ENCODE results near the gene TRAF6.
"Not testable (repeated sequence)": the region's sequence is repeated elsewhere in the genome, so short reads cannot be mapped to it uniquely, and the experiment has no call there.

Gene TRAF6, protein sequence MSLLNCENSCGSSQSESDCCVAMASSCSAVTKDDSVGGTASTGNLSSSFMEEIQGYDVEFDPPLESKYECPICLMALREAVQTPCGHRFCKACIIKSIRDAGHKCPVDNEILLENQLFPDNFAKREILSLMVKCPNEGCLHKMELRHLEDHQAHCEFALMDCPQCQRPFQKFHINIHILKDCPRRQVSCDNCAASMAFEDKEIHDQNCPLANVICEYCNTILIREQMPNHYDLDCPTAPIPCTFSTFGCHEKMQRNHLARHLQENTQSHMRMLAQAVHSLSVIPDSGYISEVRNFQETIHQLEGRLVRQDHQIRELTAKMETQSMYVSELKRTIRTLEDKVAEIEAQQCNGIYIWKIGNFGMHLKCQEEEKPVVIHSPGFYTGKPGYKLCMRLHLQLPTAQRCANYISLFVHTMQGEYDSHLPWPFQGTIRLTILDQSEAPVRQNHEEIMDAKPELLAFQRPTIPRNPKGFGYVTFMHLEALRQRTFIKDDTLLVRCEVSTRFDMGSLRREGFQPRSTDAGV

GRCh38 chr11:36509694-36510593 is at the start of gene TRAF6:
Gene TRAF6 (minus strand): TSS chr11:36510272. CDS start chr11:36501515, 8,757 bp downstream.
- DNase-seq: peak; percentile 67

GRCh38 chr11:36558571-36559413 is 48.7 kb upstream of the TRAF6 start:
- DNase-seq: no peak

DNA sequence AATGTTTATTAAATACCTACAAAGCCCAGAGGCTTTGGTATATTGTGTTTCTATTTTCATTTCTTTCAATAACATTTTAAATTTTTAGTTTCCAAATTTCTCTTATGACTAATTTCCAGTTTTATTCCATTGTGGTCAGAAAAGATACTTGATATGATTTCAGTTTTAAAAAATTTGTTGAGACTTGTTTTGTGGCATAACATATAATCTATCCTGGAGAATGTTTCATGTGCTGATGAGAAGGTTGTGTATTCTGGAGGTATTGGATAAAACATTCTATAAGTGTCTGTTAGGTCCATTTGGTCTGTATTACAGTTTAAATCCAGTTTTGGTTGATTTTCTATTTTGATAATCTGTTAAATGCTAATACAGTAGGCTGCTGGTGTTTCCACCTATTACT is 47.9 kb upstream of the TRAF6 start:
- no peak for DNase-seq

- DNase-seq: not testable (repeated sequence)
Measured at GRCh38 chr11:36557390-36557789, 47.3 kb upstream of the TRAF6 start.

DNA sequence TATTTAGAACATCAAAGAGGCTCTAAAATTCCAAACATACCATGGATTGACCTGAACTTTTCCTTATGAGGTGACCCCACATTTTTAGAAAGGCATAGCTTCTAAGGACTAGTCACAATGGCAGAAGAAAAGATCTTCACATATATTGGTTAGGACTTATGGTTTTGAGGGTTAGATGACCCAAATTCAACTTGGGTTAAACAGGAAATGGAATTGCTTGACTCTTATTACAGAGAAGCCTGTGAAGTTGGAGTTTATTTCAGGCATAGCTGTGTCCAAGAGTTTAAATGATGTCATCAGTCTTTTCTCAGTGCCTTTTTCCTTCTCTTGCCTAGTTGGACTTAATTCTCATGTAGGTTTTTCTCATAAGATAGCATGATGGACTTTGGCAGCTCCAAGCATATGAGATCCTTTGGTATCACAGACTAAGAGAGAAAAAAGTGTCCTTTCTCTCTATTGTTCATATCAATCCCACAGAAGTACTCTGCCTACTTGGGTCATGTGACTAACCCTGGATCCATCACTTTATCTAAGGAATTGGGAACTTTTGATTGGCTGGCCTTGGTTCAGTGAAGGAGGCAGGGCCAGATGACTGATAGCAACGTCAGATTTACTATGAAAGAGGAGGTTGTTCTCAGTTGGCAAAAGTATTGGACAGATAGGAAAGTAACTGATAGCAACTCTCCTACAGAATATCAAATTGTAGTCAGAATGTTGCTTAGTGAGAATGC is 40.5 kb upstream of the TRAF6 start:
- DNase-seq: no peak

- DNase-seq: no peak
Measured at GRCh38 chr11:36540998-36541397, 30.9 kb upstream of the TRAF6 start.

DNA sequence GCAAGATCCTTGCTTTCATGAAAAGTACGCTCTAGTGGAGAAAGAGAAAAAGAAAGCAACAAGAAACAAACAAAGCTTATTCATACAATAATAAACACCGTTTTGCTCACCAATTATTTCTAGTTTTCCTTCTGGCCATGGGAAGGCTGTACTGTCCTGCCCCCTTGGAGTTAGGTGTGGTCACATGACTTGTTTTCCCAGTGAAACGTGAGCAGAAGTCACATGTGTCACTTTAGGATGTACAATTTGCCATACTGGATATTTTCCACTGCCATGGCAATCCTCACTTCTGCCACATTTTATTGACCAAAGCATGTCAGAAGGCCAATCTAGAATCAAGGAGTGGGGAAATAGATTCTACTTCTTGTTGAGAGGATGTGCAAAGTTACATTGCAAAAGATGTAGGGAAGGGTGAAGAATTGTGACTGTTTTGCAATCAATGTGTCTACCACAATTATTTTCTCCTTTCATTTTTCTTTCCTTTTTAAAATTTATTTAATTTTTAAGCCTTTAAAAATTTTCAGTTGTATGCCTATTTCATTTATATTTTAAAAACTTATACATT is 24.3 kb upstream of the TRAF6 start:
- no peak for DNase-seq

DNA sequence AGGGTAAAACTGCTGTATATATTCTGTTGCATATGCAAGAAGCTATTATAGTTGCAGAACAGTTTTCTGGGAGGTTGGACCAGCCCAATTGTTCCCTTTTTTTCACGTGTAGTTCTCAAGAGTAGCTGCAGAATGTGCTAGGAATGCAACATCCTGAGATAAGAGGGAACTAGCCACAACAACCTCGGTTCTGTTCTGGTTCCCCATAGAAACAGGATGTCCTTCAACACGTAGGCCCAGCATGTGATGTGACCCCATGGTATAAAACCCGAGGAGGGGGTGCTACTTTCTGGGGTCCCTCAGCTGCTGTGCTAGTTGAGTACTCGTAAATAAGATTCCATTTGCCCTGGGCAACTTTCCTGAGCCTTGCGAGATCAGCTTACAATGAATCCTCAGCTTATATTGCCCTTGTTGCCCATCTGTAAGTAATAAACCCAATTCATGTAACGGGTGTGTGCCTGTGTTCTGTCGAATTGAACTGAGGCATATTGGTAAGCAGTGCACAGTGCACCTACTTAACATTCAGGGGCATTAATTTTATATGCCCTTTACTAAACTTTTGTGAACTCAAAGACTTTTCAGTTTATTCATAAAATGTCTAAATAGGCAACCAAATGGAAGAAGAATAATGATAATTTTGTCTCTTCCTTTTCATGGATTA is 23.0 kb upstream of the TRAF6 start:
- DNase-seq: no peak

DNA sequence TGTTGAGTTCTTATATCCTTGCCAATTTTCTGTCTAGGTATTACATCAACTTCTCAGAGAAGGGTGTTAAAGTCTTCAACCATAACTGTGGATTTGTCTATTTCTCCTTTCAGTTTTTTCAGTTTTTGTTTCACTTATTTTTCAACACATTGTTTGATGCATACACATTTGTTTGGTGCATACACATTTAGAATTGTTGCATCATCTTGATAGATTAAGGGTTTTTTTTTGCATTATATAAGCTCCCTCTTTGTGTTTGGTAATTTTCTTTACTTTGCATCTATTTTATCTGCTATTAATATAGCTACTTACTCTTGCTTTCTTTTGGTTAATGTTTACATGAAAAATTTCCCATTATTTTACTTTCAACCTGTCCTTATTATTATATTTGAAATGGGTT is 20.8 kb upstream of the TRAF6 start:
- DNase-seq: no peak

DNA sequence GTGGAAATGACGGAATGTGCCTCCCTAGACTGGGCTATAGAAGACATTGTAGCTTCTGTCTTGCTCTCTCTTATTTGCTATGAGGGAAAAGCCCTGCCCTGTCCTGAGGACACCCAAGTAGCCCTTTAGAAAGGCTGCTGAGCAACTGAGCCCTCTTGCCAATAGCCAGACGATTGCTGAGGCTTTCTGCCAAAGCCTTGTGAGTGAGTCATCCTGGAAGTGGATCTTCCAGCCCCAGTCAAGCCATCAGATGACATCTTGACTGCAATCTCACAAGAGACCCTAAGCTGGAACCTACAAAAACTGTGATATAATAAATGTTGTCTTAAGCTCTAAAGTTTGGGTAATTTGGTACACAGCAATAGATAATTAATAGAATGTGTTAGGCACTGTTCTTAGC is 3.9 kb upstream of the TRAF6 start:
- no peak for DNase-seq

DNA sequence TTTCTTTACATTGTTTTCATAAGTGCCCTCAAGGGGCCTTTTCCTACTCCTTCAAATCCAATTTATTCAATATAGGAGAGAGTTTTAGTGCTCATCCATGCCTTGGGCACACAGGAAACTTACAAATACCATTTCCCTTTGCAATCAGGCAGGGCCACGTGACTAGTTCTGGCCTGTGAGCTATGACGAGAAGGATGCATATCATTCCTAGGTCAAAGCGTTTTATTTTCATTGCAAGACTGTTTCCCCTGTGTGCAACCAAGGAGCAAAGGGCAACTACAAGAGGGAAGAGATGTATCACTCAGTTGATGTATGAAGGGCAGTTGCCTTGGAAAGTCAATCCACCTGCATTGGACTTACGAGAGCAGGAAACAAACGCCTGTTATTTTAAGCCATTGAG is 1.9 kb upstream of the TRAF6 start:
- DNase-seq: no peak

GRCh38 chr11:36511062-36511461 is 990 bp upstream of the TRAF6 start:
- not testable (repeated sequence) for DNase-seq

- DNase-seq: no peak
Measured at GRCh38 chr11:36510594-36510942, 496 bp upstream of the TRAF6 start.

DNA sequence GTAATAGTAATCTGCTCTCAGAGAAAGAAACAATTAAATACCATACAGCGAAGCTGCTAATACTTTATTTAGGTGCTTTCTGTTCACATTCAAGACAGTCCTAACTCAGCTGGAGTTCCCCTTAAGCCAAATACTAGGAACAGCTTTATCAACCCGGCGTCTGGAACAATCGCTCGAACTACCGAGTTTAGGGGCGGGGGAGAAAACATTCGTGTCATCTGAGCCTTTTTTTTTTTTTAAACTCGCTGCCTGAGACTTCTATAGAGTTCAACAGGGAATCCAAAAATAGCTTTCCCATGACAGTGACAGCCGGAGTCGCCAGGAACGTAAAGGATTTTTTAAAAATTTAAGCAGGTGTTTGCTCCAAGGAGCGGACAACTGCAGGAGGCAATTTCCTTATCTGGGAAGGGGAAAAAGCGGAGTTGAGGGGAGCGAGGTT is 852 bp downstream of the TRAF6 start:
- DNase-seq: no peak

DNA sequence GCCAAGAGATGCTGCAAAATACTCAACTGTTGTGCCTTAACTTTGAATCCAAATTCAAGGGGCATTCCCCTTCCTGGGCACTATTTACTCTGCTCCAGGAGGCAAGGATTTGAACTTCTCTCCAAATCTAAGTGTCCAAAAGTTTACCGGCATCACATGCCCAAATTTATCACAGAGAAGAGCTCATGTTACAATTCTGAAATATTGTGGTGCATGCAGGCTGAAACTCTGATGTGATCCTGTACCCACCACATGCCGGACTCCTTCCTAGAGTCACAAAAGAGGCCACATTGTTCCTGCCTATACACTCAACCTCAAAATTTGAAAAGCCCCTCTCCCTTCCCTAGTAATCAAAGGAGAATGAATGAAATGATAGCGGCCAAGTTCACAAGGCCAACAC is 1.3 kb downstream of the TRAF6 start:
- DNase-seq: no peak

DNA sequence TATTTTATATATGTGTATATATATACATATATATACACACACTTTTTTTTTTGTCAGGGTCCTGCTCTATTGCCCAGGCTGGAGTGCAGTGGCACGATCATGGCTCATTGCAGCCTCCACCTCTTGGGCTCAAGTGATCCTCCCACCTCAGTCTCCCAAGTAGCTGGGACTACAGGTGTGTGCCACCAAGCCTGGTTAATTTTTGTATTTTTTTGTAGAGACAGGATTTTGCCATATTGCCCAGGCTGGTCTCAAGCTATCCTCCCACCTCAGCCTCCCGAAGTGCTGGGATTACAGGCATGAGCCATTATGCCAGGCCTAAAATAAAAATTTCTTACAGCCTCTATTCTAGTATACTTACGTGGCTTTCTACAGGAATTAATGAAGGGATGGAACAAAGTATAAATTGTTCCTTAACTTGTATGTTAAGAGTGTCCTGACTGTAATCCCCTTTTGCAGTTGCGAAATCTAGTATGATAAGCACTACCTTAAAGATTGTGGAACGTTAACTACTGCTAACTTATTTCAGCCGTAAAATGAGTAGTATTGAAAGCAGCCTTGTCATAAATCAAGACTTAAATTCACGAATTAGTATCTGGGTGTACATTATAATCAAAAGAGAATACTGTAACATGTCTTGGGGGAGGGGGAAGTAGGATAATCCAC is 2.1 kb downstream of the TRAF6 start:
- no peak for DNase-seq

GRCh38 chr11:36501236-36501635 is 8.8 kb downstream of the TRAF6 start:
- DNase-seq: no peak

GRCh38 chr11:36500315-36500721 is 9.8 kb downstream of the TRAF6 start:
- no peak for DNase-seq

DNA sequence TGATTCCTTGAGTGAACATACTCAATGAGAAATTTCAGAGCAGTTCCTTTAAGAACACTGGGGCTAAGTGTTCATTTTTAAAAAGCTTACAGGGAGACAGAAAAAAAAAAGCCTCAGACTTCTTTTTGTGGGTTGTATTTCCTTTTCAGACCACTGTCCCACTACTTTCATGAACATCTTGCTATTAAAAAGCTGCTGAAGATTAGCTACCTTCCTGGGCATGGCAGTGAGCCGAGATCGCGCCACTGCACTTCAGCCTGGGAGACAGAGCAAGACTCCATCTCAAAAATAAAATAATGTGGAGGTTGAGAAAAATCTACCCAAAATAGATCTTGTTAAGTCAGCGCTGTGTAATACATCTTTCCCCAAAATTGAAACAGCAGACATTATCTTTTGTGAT is 10.8 kb downstream of the TRAF6 start:
- DNase-seq: no peak

DNA sequence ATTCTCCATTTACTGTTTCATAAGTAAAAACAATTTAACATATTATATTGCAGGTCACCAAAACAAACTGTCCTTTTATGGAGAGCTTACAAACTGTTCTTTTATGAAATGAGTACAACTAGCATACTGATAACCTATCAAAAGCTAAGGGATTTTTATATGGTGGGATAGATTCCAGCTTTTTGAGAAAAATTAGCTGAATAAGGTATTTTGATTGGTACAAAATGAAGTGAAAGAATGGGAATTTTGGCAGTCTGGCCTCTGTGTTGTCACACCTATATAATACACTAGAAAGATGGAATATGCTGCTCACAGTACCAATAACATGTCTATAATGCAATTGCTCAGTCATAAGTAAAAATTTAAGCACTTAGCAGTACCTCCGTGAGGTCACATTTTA is 11.4 kb downstream of the TRAF6 start:
- no peak for DNase-seq

- DNase-seq: no peak
Measured at GRCh38 chr11:36493332-36493731, 16.7 kb downstream of the TRAF6 start.
